ENCODE measurements around the gene TAF5L. TPM values are rescaled to one million over a fixed set of nuclear protein-coding genes. Genes with fewer than 3 reads are reported as not detected.

TAF5L gene
- total and polyA plus RNA-seq, 2 experiments from 2014 or later: 5.6 to 17.6 TPM

- no peak for TF ChIP-seq ZNF462 (CRISPR knock-in tag; IDR thresholded peaks at IDR 0.05)
- no peak for TF ChIP-seq NANOG (IDR thresholded peaks at IDR 0.05; ENCODE audit: borderline replicate concordance)
- no peak for TF ChIP-seq REST (IDR thresholded peaks at IDR 0.05; ENCODE audit: unreplicated experiment)
- TF ChIP-seq EZH2 (IDR thresholded peaks at IDR 0.05; ENCODE audit: low read depth, unreplicated experiment): no peak
- no peak for TF ChIP-seq STAT1 (IDR thresholded peaks at IDR 0.05; ENCODE audit: unreplicated experiment)
- no peak for TF ChIP-seq JUNB (IDR thresholded peaks at IDR 0.05; ENCODE audit: unreplicated experiment)
- TF ChIP-seq POLR2AphosphoS5 (IDR thresholded peaks at IDR 0.05; ENCODE audit: low read depth): no peak
Observed at GRCh38 chr1:229624521-229625070, 1.3 kb downstream of the TAF5L start (continued).

All from GM23338 (cell line).